GM18505 (cell line): ENCODE data around the gene DIP2A.
"Not testable (repeated sequence)": the region's sequence is repeated elsewhere in the genome, so short reads cannot be mapped to it uniquely, and the experiment has no call there.

Experiments used
- ATAC-seq: cut with Tn5 transposase; IDR thresholded peaks from one replicate; pipeline ENCODE4 v1.9.1; 2021; ENCODE audit not compliant: unreplicated experiment
- POLR2A ChIP-seq: IDR thresholded peaks from 4 replicates; pipeline ENCODE4 v1.6.1; 2011; ENCODE audit warnings: borderline replicate concordance; ENCODE audit not compliant: insufficient read depth, insufficient read length; ENCODE audit errors: extremely low read depth

Gene DIP2A

DNA sequence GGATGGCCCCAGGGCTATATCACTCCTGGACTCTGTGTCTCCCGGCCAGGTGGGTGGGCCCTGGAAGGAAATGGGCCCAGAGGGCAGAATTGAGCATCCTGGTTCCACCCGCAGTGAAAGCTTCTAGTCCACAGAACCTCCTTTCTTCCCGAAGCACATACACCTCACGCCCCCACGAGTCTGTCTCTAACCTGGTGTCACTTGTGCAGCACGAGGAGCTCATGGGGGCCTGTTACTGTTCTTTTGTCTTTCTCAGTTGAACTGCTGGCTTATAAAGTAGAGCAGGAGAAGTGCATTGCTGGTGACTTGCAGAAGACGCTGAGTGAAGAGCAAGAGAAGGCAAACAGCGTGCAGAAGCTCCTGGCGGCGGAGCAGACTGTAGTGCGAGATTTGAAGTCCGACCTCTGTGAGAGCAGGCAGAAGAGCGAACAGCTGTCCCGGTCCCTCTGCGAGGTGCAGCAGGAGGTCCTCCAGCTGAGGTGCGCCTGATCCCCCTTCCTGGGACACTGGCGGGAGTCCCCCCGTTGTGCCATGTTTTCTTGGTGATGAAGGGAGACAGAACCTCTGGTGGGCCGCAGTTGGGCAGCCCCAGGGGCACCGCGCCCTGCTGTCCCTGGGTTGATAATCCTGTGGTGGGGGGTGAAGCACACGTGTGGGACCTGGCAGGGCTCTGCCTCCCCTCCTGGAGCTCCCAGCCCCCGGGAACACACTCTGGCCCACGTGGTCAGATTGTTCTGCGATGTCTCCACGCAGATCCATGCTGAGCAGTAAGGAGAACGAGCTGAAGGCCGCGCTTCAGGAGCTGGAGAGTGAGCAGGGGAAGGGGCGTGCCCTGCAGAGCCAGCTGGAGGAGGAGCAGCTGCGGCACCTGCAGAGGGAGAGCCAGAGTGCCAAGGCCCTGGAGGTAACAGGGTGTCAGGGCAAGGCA is 28.7 kb upstream of the DIP2A start:
- no peak for ATAC-seq
- no peak for TF ChIP-seq POLR2A

DNA sequence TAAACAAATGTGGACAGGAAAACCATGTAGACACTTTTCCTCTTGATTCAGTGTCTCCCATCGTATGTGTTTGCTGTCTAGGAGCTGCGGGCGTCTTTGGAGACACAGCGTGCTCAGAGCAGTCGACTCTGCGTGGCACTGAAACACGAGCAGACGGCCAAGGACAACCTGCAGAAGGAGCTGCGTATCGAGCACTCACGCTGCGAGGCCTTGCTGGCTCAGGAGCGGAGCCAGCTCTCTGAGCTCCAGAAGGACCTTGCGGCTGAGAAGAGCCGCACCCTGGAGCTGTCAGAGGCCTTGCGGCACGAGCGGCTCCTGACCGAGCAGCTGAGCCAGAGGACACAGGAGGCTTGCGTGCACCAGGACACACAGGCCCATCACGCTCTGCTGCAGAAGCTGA is 27.2 kb upstream of the DIP2A start:
- no peak for TF ChIP-seq POLR2A
- no peak for ATAC-seq

DNA sequence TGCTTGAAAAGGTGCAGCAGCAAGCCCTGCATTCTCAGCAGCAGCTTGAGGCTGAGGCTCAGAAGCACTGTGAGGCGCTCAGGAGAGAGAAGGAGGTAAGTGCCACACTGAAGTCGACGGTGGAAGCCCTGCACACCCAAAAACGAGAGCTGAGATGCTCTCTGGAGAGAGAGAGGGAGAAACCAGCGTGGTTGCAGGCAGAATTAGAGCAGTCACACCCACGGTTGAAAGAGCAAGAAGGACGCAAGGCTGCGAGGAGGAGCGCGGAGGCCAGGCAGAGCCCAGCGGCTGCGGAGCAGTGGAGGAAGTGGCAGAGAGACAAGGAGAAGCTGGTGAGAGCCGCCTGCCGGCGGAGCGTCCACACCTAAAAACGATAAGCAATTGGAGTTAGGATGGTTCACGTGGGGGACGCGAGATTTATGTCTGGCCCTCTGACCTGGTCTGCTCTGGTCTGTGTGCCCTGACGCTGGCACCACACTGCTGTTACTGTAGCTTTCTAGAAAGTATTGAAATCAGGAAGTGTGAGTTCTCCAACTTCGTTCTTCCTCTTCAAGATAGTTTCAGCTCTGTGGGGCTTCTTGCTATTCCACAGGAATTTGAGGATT is 26.7 kb upstream of the DIP2A start:
- no peak for ATAC-seq
- no peak for TF ChIP-seq POLR2A

DNA sequence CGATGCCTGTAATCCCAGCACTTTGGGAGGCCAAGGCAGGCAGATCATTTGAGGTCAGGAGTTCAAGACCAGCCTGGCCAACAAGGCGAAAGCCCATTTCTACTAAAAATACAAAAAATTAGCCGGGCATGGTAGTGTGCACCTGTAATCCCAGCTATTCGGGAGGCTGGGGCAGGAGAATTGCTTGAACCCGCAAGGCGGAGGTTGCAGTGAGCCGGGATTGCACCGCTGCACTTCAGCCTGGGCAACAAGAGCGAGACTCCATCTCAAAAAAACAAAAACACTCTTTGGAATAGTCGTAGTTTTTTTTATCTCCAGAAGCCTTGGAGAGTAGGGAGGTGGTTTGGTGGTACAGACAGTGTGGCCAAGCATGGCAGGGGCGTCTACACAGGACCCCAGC is 25.6 kb upstream of the DIP2A start:
- ATAC-seq, result not testable (repeated sequence)

DNA sequence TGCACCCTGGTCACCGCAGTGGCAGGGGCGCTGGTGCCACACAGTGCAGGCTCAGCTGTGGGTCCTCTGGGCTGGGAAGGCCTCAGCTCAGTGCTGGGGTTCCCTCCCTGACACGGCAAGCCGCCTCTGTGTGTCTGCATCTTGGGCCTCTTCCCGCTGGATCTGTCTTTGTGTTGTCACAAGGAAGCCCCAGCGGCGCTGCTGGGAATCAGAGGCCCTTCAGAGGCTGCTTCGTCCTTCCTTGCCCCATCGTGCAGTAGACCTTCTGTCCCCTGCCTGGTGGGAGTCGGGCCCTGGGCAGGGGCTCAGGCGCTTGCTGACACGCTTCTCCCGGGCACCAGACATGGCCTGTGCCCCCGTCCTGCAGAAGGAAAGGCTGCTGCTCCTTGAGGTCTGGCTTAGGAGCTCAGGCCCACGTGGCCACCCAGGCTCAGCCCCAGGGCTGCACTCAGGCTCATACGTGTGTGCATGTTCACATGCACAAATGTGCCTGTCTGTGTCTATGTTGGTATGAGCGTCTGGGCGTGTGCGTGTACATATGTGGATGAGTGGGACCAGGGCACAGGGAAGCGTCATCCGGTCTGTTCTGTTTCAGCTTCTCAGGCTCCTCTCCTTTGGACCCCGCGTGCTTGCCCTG is 24.3 kb upstream of the DIP2A start:
- ATAC-seq, result no peak
- TF ChIP-seq POLR2A, result no peak

DNA sequence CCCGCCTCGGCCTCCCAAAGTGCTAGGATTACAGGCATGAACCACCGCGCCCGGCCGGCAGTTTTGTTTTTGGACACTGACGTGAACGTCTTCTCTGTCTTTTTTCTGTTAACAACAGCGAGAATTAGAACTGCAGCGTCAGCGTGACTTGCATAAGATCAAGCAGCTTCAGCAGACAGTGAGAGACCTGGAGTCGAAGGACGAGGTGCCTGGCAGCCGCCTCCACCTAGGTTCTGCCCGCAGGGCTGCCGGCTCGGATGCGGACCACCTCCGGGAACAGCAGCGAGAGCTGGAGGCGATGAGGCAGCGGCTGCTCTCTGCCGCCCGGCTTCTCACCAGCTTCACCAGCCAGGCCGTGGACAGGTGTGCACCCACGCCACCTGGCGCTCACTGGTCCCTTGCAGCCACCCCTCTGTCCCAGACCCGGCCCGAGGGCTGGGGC is 22.9 kb upstream of the DIP2A start:
- no peak for TF ChIP-seq POLR2A
- no peak for ATAC-seq

DNA sequence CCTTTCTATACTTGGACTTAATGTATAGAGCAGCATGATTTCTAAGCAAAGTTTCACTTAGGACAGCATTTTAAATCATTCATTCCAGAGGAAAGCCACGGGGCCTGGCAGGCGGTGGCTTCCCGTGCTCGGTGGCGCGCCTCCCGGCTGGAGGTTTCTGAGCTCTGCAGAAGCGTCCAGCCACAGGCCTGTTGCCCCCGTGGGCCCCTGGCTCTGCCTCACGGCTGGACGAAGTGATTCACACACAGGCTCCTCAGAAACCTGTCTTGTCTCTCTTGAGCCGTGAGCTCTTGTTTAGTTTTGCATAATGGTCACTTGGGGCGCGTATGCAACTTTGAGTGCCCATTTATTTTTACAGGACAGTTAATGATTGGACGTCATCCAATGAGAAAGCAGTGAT is 22.1 kb upstream of the DIP2A start:
- ATAC-seq, result no peak
- no peak for TF ChIP-seq POLR2A

DNA sequence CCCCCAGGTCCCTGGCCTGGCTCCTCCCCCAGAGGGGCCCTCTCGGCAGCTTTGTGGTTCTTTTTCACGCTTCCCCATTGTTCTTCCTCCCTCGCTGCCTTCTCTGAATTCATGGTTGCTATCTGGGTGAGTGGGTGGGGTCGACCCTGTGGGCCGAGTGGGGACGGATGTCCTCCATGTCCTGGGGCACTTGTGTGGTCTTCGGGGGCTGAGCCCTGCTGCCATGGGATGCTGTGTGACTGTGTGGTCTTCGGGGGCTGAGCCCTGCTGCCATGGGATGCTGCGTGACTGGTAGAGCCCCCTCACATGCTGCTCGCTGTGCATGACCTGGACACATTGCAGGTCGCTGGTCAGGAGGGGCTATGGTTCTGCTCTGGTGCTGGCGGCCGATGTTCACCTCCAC is 21.6 kb upstream of the DIP2A start:
- no peak for TF ChIP-seq POLR2A
- ATAC-seq, result no peak

DNA sequence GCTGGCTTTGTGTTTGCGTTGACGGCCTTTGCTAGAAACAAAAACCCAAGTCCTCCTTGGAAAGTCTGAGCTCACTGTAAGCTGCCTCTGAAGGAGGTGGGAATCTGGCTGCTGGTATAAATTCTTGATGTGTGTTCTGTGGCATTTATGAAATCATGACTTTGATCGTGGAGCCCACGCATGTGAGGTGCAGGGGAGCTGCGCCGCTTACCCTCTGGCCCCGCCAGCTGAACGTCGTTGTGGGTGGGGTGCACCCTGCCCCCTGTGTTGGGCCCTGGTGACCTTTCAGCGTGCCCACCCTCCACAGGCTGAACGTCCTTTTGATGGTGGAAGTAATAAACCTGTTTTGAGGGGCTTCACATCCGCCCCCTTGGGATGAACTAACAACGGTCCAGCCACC is 21.2 kb upstream of the DIP2A start:
- no peak for TF ChIP-seq POLR2A
- ATAC-seq, result no peak

DNA sequence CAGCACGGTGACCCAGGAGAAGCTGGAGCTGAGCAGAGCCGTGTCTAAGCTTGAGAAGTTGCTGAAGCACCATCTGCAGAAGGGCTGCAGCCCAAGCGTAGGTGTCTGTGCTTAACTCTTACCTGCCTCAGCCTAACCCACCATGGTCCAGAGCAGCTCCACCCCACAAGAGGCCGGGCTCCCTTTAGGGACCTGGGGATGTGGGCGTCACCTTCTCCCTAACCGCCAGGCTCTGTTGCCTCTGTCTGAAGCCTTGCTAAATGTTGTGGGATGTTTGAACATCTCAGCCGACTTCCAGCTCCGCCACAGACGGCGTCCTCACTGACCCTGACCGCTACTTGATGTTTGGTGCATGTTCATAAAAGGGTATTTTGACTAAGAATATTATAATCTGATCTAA is 20.4 kb upstream of the DIP2A start:
- ATAC-seq, result no peak
- TF ChIP-seq POLR2A, result no peak

DNA sequence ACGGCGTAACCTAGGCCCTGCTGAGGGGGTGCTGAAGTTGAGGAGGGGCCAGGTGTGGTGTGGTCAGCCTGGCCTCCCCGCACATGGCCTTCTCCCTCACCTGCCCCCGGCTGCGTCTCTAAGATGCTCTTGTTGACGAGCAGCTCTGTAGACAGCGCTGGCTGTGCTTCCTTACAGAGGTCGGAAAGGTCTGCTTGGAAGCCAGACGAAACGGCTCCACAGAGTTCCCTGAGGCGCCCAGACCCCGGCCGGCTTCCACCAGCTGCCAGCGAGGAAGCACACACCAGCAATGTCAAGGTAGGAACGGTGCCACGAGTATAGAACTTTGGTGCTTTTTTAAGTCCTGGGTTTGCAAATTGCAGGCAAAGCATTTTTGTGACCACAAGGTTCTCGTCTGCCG is 18.8 kb upstream of the DIP2A start:
- no peak for ATAC-seq
- TF ChIP-seq POLR2A, result no peak

DNA sequence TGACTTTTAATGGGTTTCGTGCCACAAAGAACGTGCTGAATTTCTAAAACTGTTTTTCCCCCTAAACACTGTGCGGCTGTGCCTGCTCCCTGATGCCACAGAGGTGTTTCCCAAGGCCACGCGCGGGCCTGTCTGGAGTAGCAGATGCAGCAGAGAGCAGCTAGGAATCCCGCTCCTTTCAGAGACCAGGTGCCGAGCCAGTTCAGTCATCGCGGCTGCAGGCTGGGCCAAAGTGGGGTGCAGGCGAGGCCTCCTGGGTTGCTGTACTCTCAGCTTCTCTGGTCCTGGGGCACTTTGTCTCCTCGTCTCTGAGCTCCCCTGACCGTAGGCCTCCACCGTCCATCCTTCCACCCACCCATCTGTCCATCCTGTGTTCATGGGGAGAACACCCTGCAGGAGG is 17.4 kb upstream of the DIP2A start:
- ATAC-seq, result no peak
- no peak for TF ChIP-seq POLR2A

DNA sequence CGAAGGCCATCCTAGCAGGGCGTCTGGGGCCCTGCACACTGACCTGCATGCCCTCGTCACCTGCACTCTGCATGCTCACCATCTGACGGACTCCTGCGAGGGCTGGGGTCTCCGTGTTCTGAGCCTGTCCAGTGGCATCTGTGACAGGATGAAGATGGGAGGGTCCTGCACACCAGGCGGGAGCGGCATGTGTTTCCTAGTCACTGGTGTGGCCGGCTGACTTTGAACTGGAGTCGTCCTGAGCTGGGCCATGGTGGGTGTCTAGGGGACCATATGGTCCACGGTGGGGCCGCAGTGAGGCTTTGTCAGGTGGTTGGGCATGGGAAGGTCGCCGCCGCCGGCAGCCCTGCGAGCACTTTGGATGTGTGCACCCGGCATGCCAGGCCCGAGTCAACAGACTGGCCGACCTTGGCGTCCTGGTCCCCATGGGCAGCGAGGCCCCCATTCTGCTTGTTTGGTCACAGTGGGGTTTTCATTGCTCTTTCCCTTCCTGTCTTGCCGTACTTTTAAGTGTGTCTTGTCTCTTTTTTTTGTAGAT is 16.7 kb upstream of the DIP2A start:
- TF ChIP-seq POLR2A, result no peak
- ATAC-seq, result no peak

DNA sequence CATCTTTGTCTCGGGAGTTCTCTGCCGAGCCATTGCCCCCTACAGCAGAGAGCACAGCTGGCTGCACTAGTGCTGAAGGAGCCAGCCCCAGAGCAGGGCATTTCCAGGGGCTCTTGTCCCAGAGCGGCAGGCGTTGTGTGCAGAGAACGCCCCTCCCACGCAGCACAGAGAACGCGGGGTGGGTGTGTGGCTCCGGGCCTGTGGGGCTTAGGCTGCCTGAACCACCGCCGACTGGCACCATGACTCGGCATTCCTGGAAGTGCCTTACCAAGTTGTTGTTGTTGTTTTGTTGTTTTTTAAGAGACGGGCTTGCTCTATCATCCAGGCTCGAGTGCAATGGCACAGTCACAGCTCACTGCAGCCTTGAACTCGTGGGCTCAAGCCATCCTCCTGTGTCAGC is 15.8 kb upstream of the DIP2A start:
- TF ChIP-seq POLR2A, result no peak
- no peak for ATAC-seq
